HUES6 (cell line): ENCODE results near the gene SYT6.

Experiments used
- H3K27ac ChIP-seq: 2 replicates; pipeline ENCODE4 v1.7.0; 2013; ENCODE audit warnings: low read depth, mild to moderate bottlenecking, low read length, inconsistent platforms
- H3K27me3 ChIP-seq: 2 replicates; pipeline ENCODE4 v1.6.1; 2013; ENCODE audit warnings: low read length; ENCODE audit not compliant: control insufficient read depth, insufficient read depth
- H3K36me3 ChIP-seq: 2 replicates; pipeline ENCODE4 v1.6.1; 2013; ENCODE audit warnings: low read length; ENCODE audit not compliant: control insufficient read depth, insufficient read depth
- H3K4me1 ChIP-seq: 2 replicates; pipeline ENCODE4 v1.6.1; 2013; ENCODE audit warnings: low read length; ENCODE audit not compliant: control insufficient read depth, insufficient read depth
- H3K4me3 ChIP-seq: 2 replicates; pipeline ENCODE4 v1.5.1; 2013; ENCODE audit warnings: low read depth, low read length
- H3K9ac ChIP-seq: one replicate; pipeline ENCODE4 v1.6.1; 2013; ENCODE audit warnings: mild to moderate bottlenecking, low read length
- H3K9me3 ChIP-seq: 2 replicates; pipeline ENCODE4 v1.6.1; 2013; ENCODE audit warnings: low read depth, low read length; ENCODE audit not compliant: control insufficient read depth, insufficient read depth

The SYT6 gene

GRCh38 chr1:114134518-114134917 is 19.2 kb downstream of the SYT6 start:
- H3K9me3 ChIP-seq = no peaks in the 10 kb centered on the region
- no peak overlapping the region for H3K9ac ChIP-seq
- peaks cover 36% of the 10 kb centered on the region for H3K4me1 ChIP-seq
- no peak overlapping the region for H3K4me3 ChIP-seq
- no peaks in the 10 kb centered on the region for H3K27me3 ChIP-seq
- H3K36me3 ChIP-seq = peaks cover 97% of the 10 kb centered on the region
- no peak overlapping the region for H3K27ac ChIP-seq

GRCh38 chr1:114133129-114133528 is 20.5 kb downstream of the SYT6 start:
- Histone ChIP-seq H3K36me3 (peaks cover 94% of the 10 kb centered on the region), H3K27ac (no peak overlapping the region), H3K9ac (no peak overlapping the region), H3K9me3 (no peaks in the 10 kb centered on the region), H3K4me1 (peaks cover 36% of the 10 kb centered on the region), H3K27me3 (no peaks in the 10 kb centered on the region), H3K4me3 (no peak overlapping the region)

- Histone ChIP-seq H3K27ac (no peak overlapping the region), H3K36me3 (peaks cover 94% of the 10 kb centered on the region), H3K9me3 (no peaks in the 10 kb centered on the region), H3K4me3 (no peak overlapping the region), H3K9ac (no peak overlapping the region), H3K27me3 (no peaks in the 10 kb centered on the region), H3K4me1 (peaks cover 40% of the 10 kb centered on the region)
Observed at GRCh38 chr1:114131526-114132220, 22.0 kb downstream of the SYT6 start.

- H3K9me3 ChIP-seq = no peaks in the 10 kb centered on the region
- H3K4me1 ChIP-seq = peaks cover 36% of the 10 kb centered on the region
- peaks cover 94% of the 10 kb centered on the region for H3K36me3 ChIP-seq
- H3K27ac ChIP-seq = no peak overlapping the region
- no peak overlapping the region for H3K9ac ChIP-seq
- H3K27me3 ChIP-seq = no peaks in the 10 kb centered on the region
- H3K4me3 ChIP-seq = no peak overlapping the region
Observed at GRCh38 chr1:114130846-114131525, 22.7 kb downstream of the SYT6 start.

GRCh38 chr1:114130213-114130612 is 23.5 kb downstream of the SYT6 start:
- H3K4me3 ChIP-seq = no peak overlapping the region
- H3K27me3 ChIP-seq = no peaks in the 10 kb centered on the region
- no peak overlapping the region for H3K27ac ChIP-seq
- peaks cover 93% of the 10 kb centered on the region for H3K36me3 ChIP-seq
- no peaks in the 10 kb centered on the region for H3K9me3 ChIP-seq
- no peak overlapping the region for H3K9ac ChIP-seq
- H3K4me1 ChIP-seq = peaks cover 28% of the 10 kb centered on the region

- Histone ChIP-seq H3K9ac (no peak overlapping the region), H3K9me3 (no peaks in the 10 kb centered on the region), H3K36me3 (peaks cover 88% of the 10 kb centered on the region), H3K27me3 (no peaks in the 10 kb centered on the region), H3K4me3 (no peak overlapping the region), H3K27ac (no peak overlapping the region), H3K4me1 (peaks cover 15% of the 10 kb centered on the region)
Observed at GRCh38 chr1:114128293-114128692, 25.4 kb downstream of the SYT6 start.

- no peak overlapping the region for H3K27ac ChIP-seq
- no peaks in the 10 kb centered on the region for H3K27me3 ChIP-seq
- H3K4me1 ChIP-seq = peaks cover 18% of the 10 kb centered on the region
- H3K36me3 ChIP-seq = peaks cover 82% of the 10 kb centered on the region
- H3K9ac ChIP-seq = no peak overlapping the region
- no peaks in the 10 kb centered on the region for H3K9me3 ChIP-seq
- H3K4me3 ChIP-seq = no peak overlapping the region
Observed at GRCh38 chr1:114126261-114127095, 27.2 kb downstream of the SYT6 start.

GRCh38 chr1:114124644-114125043 is 29.0 kb downstream of the SYT6 start:
- peaks cover 30% of the 10 kb centered on the region for H3K4me1 ChIP-seq
- H3K9me3 ChIP-seq = no peaks in the 10 kb centered on the region
- peaks cover 70% of the 10 kb centered on the region for H3K36me3 ChIP-seq
- H3K27me3 ChIP-seq = no peaks in the 10 kb centered on the region
- no peak overlapping the region for H3K9ac ChIP-seq
- H3K4me3 ChIP-seq = no peak overlapping the region
- no peak overlapping the region for H3K27ac ChIP-seq

GRCh38 chr1:114122941-114123618 is 30.6 kb downstream of the SYT6 start:
- H3K4me3 ChIP-seq = no peak overlapping the region
- no peaks in the 10 kb centered on the region for H3K9me3 ChIP-seq
- no peak overlapping the region for H3K9ac ChIP-seq
- no peaks in the 10 kb centered on the region for H3K27me3 ChIP-seq
- H3K36me3 ChIP-seq = peaks cover 59% of the 10 kb centered on the region
- H3K27ac ChIP-seq = no peak overlapping the region
- peaks cover 45% of the 10 kb centered on the region for H3K4me1 ChIP-seq

GRCh38 chr1:114118351-114118990 is 35.2 kb downstream of the SYT6 start:
- no peak overlapping the region for H3K4me3 ChIP-seq
- H3K9me3 ChIP-seq = no peaks in the 10 kb centered on the region
- H3K27me3 ChIP-seq = no peaks in the 10 kb centered on the region
- no peak overlapping the region for H3K9ac ChIP-seq
- no peak overlapping the region for H3K27ac ChIP-seq
- peaks cover 45% of the 10 kb centered on the region for H3K36me3 ChIP-seq
- peaks cover 70% of the 10 kb centered on the region for H3K4me1 ChIP-seq
